Hepatocyte (in vitro differentiated cells): Measurements from ENCODE around the gene DAAM2. TPM values are rescaled to one million over a fixed set of nuclear protein-coding genes. Genes with fewer than 3 reads are reported as not detected.

Source experiments
- DNase-seq: peaks from one replicate; pipeline ENCODE4 v3.0.0-alpha.2; 2016; ENCODE audit warnings: low spot score
- H2AFZ ChIP-seq: fragments of 200-600 bp; sonication (generic); 2 replicates; pipeline ENCODE4 v1.6.0; 2016; ENCODE audit warnings: antibody characterized with exemption, mild to moderate bottlenecking
- H3K27ac ChIP-seq: fragments of 200-600 bp; sonication (generic); 2 replicates; pipeline ENCODE4 v1.5.1; 2016; ENCODE audit warnings: mild to moderate bottlenecking
- H3K27me3 ChIP-seq: fragments of 200-600 bp; sonication (generic); 2 replicates; pipeline ENCODE4 v1.6.1; 2016
- H3K36me3 ChIP-seq: fragments of 200-600 bp; sonication (generic); replicated peaks from 2 replicates; pipeline ENCODE4 v1.5.1; 2016; ENCODE audit warnings: low read depth; ENCODE audit not compliant: insufficient read depth
- H3K4me1 ChIP-seq: fragments of 200-600 bp; sonication (generic); 2 replicates; pipeline ENCODE4 v1.5.1; 2016; ENCODE audit warnings: mild to moderate bottlenecking, moderate library complexity; ENCODE audit not compliant: insufficient read depth
- H3K4me2 ChIP-seq: fragments of 200-600 bp; sonication (generic); 2 replicates; pipeline ENCODE4 v1.6.0; 2016
- H3K4me3 ChIP-seq: fragments of 200-600 bp; sonication (generic); 2 replicates; pipeline ENCODE4 v1.5.1; 2016; ENCODE audit warnings: mild to moderate bottlenecking
- H3K79me2 ChIP-seq: fragments of 200-600 bp; sonication (generic); 2 replicates; pipeline ENCODE4 v1.6.0; 2017; ENCODE audit warnings: mild to moderate bottlenecking
- H3K9me2 ChIP-seq: fragments of 200-600 bp; sonication (generic); replicated peaks from 2 replicates; pipeline ENCODE4 v1.6.0; 2017; ENCODE audit warnings: mild to moderate bottlenecking; ENCODE audit not compliant: insufficient read depth
- H3K9me3 ChIP-seq: fragments of 200-600 bp; sonication (generic); 2 replicates; pipeline ENCODE4 v1.5.1; 2016; ENCODE audit warnings: low read depth, mild to moderate bottlenecking
- H4K20me1 ChIP-seq: fragments of 200-600 bp; sonication (generic); 2 replicates; pipeline ENCODE4 v1.6.0; 2016; ENCODE audit warnings: mild to moderate bottlenecking; ENCODE audit not compliant: insufficient read depth, poor library complexity, severe bottlenecking
- CTCF ChIP-seq: fragments of 200-600 bp; sonication (generic); IDR thresholded peaks from 2 replicates; pipeline ENCODE4 v1.5.1; 2016; ENCODE audit warnings: antibody characterized with exemption, mild to moderate bottlenecking; ENCODE audit not compliant: poor library complexity
- EZH2 ChIP-seq: fragments of 200-600 bp; sonication (generic); IDR thresholded peaks from 2 replicates; pipeline ENCODE4 v1.6.1; 2016; ENCODE audit warnings: antibody characterized with exemption, mild to moderate bottlenecking, borderline replicate concordance
- EZH2phosphoT487 ChIP-seq: fragments of 200-600 bp; sonication (generic); IDR thresholded peaks from one replicate; pipeline ENCODE4 v1.6.1; 2018; ENCODE audit warnings: antibody characterized with exemption, mild to moderate bottlenecking, low read depth, moderate library complexity; ENCODE audit not compliant: unreplicated experiment, severe bottlenecking
- WGBS: methylation state at CpG from one replicate; pipeline ENCODE4 v1.1.6; 2016; ENCODE audit warnings: low lambda C conversion rate; ENCODE audit errors: missing lambda C conversion rate; 5-methylcytosine and 5-hydroxymethylcytosine counted together
- polyA plus RNA-seq: library from polyadenylated mRNA; unstranded; fragments of >200 nt; fragmentation: Nextera tagmentation; extraction: Ambion mirVana; gene quantifications from 2 replicates; pipeline ENCODE4 v1.2.1, GENCODE V29; 2016
- total RNA-seq: library from RNA; depleted of rRNA; stranded (reverse); fragments of >200 nt; gene quantifications from 2 replicates; pipeline ENCODE4 v1.2.3, GENCODE V29; 2014

DAAM2 gene
- total and polyA plus RNA-seq, 2 experiments from 2014 or later, result 11.7 to 15.1 TPM

GRCh38 chr6:39912446-39912845, 120.3 kb downstream of the DAAM2 start:
- Histone ChIP-seq H2AFZ (no peak overlapping the region), H3K27me3 (no peaks in the 10 kb centered on the region), H3K9me3 (no peaks in the 10 kb centered on the region), H3K79me2 (no peaks in the 10 kb centered on the region), H3K27ac (no peak overlapping the region), H3K4me3 (no peak overlapping the region), H3K4me2 (no peak overlapping the region), H3K9me2 (no peaks in the 10 kb centered on the region), H3K4me1 (no peaks in the 10 kb centered on the region), H3K36me3 (no peaks in the 10 kb centered on the region), H4K20me1 (no peaks in the 10 kb centered on the region)
- 92% methylated on average over 4 of the region's 4 CpGs for WGBS
- DNase-seq, result no peak
- TF ChIP-seq EZH2phosphoT487, result no peak
- no peak for TF ChIP-seq CTCF
- TF ChIP-seq EZH2, result no peak

- Histone ChIP-seq H3K4me1 (peaks cover 6% of the 10 kb centered on the region), H3K9me3 (no peaks in the 10 kb centered on the region), H2AFZ (no peak overlapping the region), H3K4me2 (no peak overlapping the region), H3K79me2 (no peaks in the 10 kb centered on the region), H3K36me3 (no peaks in the 10 kb centered on the region), H4K20me1 (no peaks in the 10 kb centered on the region), H3K27me3 (no peaks in the 10 kb centered on the region), H3K9me2 (no peaks in the 10 kb centered on the region), H3K4me3 (no peak overlapping the region), H3K27ac (no peak overlapping the region)
- WGBS, result 98% methylated on average over 12 of the region's 12 CpGs
- TF ChIP-seq EZH2, result no peak
- no peak for TF ChIP-seq CTCF
- no peak for TF ChIP-seq EZH2phosphoT487
- no peak for DNase-seq
Observed at GRCh38 chr6:39913391-39913916, 121.3 kb downstream of the DAAM2 start.

- WGBS, result 98% methylated on average over 3 of the region's 3 CpGs
- Histone ChIP-seq H3K79me2 (no peaks in the 10 kb centered on the region), H3K27me3 (no peaks in the 10 kb centered on the region), H3K4me2 (no peak overlapping the region), H3K9me2 (no peaks in the 10 kb centered on the region), H3K4me1 (peaks cover 10% of the 10 kb centered on the region), H3K36me3 (no peaks in the 10 kb centered on the region), H3K4me3 (no peak overlapping the region), H2AFZ (no peak overlapping the region), H4K20me1 (no peaks in the 10 kb centered on the region), H3K9me3 (no peaks in the 10 kb centered on the region), H3K27ac (no peak overlapping the region)
- TF ChIP-seq CTCF, result no peak
- no peak for TF ChIP-seq EZH2
- no peak for TF ChIP-seq EZH2phosphoT487
- DNase-seq, result no peak
Observed at GRCh38 chr6:39914239-39914638, 122.1 kb downstream of the DAAM2 start.

GRCh38 chr6:39915866-39916265, 123.7 kb downstream of the DAAM2 start:
- no peak overlapping the region for H2AFZ ChIP-seq
- no peaks in the 10 kb centered on the region for H3K79me2 ChIP-seq
- H3K27ac ChIP-seq, result no peak overlapping the region
- no peaks in the 10 kb centered on the region for H3K9me2 ChIP-seq
- H3K27me3 ChIP-seq, result no peaks in the 10 kb centered on the region
- no peak overlapping the region for H3K4me3 ChIP-seq
- 96% methylated on average over 5 of the region's 5 CpGs for WGBS
- no peak for TF ChIP-seq EZH2phosphoT487
- TF ChIP-seq CTCF, result no peak
- TF ChIP-seq EZH2, result no peak
- H3K4me1 ChIP-seq, result peaks cover 19% of the 10 kb centered on the region
- H3K4me2 ChIP-seq, result no peak overlapping the region
- no peak for DNase-seq
- no peaks in the 10 kb centered on the region for H3K36me3 ChIP-seq
- H3K9me3 ChIP-seq, result no peaks in the 10 kb centered on the region
- H4K20me1 ChIP-seq, result no peaks in the 10 kb centered on the region
